Spleen (tissue), 7 donors: ENCODE measurements around the gene ATXN7L1.

ENCODE experiments used
- CTCF ChIP-seq, 11 experiments: fragments of 200-600 bp in 7 of 11; fragments of 450-650 bp in 4 of 11; sonication (generic) in 4 of 11; IDR thresholded peaks in 8 of 11; conservative IDR thresholded peaks in 3 of 11; 1 replicate in 7 of 11; 2 replicates in 4 of 11; pipeline versions ENCODE4 v1.4.0 to v1.8.0; 2016 to 2021; ENCODE audit warnings: antibody characterized with exemption in 11 of 11, inconsistent platforms in 4 of 11, mild to moderate bottlenecking in 1 of 11
- POLR2A ChIP-seq, 3 donors: fragments of 450-650 bp; IDR thresholded peaks; one replicate each; pipeline ENCODE4 v1.5.1; 2017; ENCODE audit warnings: antibody characterized with exemption in 3 of 3, mild to moderate bottlenecking in 1 of 3
- donor health status: DM: no; HTN: no; CAD: no; lungs with moderate emphysema.
- donor health status: DM: no; HTN: no; CAD: no.
- donor health status: DM: no; HTN: no; CAD: no.

GRCh38 chr7:105699568-105700236 lies 176.7 kb downstream of the ATXN7L1 start:
- TF ChIP-seq CTCF (IDR thresholded peaks at IDR 0.05 in 8 of 11, conservative IDR thresholded peaks at IDR 0.05 in 3 of 11) (no peak), POLR2A (IDR thresholded peaks at IDR 0.05) (no peak)
